H1 (cell line): ENCODE data around the gene NEU4. TPM values are rescaled to one million over a fixed set of nuclear protein-coding genes. Genes with fewer than 3 reads are reported as not detected.

ENCODE experiments used
- CTCF ChIA-PET: fragments of 300-600 bp; sonication (Branson Sonifier 250); formaldehyde crosslinking; loops from one replicate; lab custom pipeline; 2021; ENCODE audit not compliant: partially characterized antibody; lab: Charles Lee
- POLR2A ChIA-PET: fragments of 300-600 bp; sonication (Branson Sonifier 250); formaldehyde crosslinking; loops from one replicate; lab custom pipeline; 2021; ENCODE audit warnings: inconsistent platforms; ENCODE audit not compliant: partially characterized antibody; lab: Charles Lee
- DNase-seq, 2 experiments: peaks; one replicate each; pipeline versions ENCODE4 v3.0.0 to v3.0.0-alpha.2; 2010 to 2022; ENCODE audit warnings: low spot score in 2 of 2, low read depth in 1 of 2, mixed read lengths in 1 of 2
- FAIRE-seq: peaks from 2 replicates; lab custom pipeline; 2011; peaks lifted over from hg19 to GRCh38; lab: Jason Lieb, UNC
- H2AFZ ChIP-seq: 2 replicates; pipeline ENCODE4 v1.8.1; 2012; ENCODE audit warnings: low read length, inconsistent platforms
- H2AK5ac ChIP-seq: 2 replicates; pipeline ENCODE4 v1.6.1; 2013; ENCODE audit warnings: low read depth, low read length
- H2BK120ac ChIP-seq: replicated peaks from 2 replicates; pipeline ENCODE3; 2013; ENCODE audit warnings: low read depth, low read length, inconsistent platforms
- H2BK12ac ChIP-seq: 2 replicates; pipeline ENCODE4 v1.6.1; 2013; ENCODE audit warnings: low read depth, low read length
- H2BK15ac ChIP-seq: 2 replicates; pipeline ENCODE4 v1.6.1; 2013; ENCODE audit warnings: low read length
- H2BK20ac ChIP-seq: 2 replicates; pipeline ENCODE4 v1.6.1; 2013; ENCODE audit warnings: low read length
- H2BK5ac ChIP-seq: 2 replicates; pipeline ENCODE4 v1.6.1; 2013; ENCODE audit warnings: low read depth, low read length
- H3K14ac ChIP-seq: 2 replicates; pipeline ENCODE4 v1.6.1; 2013; ENCODE audit warnings: inconsistent platforms; ENCODE audit not compliant: insufficient read length
- H3K18ac ChIP-seq: 2 replicates; pipeline ENCODE4 v1.6.1; 2013; ENCODE audit warnings: low read length; ENCODE audit errors: extremely low read depth
- H3K23ac ChIP-seq: 2 replicates; pipeline ENCODE4 v1.6.1; 2013; ENCODE audit warnings: inconsistent platforms; ENCODE audit not compliant: insufficient read length
- H3K23me2 ChIP-seq: 2 replicates; pipeline ENCODE4 v1.6.1; 2013; ENCODE audit warnings: low read depth, low read length
- H3K27ac ChIP-seq: 2 replicates; pipeline ENCODE4 v1.6.1; 2011; ENCODE audit warnings: low read depth, low read length, inconsistent platforms
- H3K27me3 ChIP-seq, 4 experiments: replicated peaks in 1 of 4; 1 replicate in 1 of 4; 2 replicates in 3 of 4; pipeline versions ENCODE4 v1.6.1 to v1.8.1; 2011 to 2013; ENCODE audit warnings: low read length in 3 of 4, mild to moderate bottlenecking in 3 of 4, inconsistent platforms in 2 of 4, mixed read lengths in 2 of 4, moderate library complexity in 1 of 4; ENCODE audit not compliant: control insufficient read depth in 3 of 4, insufficient read depth in 3 of 4; ENCODE audit errors: extremely low read depth in 1 of 4
- H3K36me3 ChIP-seq, 4 experiments: 2 replicates each; pipeline versions ENCODE4 v1.6.1 to v1.8.1; 2011 to 2013; ENCODE audit warnings: mild to moderate bottlenecking in 4 of 4, low read length in 3 of 4, moderate library complexity in 2 of 4, control low read depth in 1 of 4, inconsistent platforms in 1 of 4; ENCODE audit not compliant: insufficient read depth in 4 of 4, control insufficient read depth in 2 of 4
- H3K4ac ChIP-seq: replicated peaks from 2 replicates; pipeline ENCODE3; 2013; ENCODE audit warnings: low read length, low read depth, mixed read lengths, inconsistent platforms; ENCODE audit not compliant: insufficient read length
- H3K4me1 ChIP-seq, 4 experiments: replicated peaks in 1 of 4; 1 replicate in 1 of 4; 2 replicates in 3 of 4; pipeline versions ENCODE4 v1.6.1 to v1.8.1; 2011 to 2013; ENCODE audit warnings: low read length in 3 of 4, inconsistent platforms in 2 of 4, mixed read lengths in 1 of 4; ENCODE audit not compliant: insufficient read depth in 4 of 4, control insufficient read depth in 3 of 4
- H3K4me2 ChIP-seq, 2 experiments: 2 replicates each; pipeline versions ENCODE4 v1.6.1 to v1.8.1; 2011 to 2013; ENCODE audit warnings: low read depth in 2 of 2, low read length in 2 of 2, control low read depth in 1 of 2, inconsistent platforms in 1 of 2, mild to moderate bottlenecking in 1 of 2; ENCODE audit not compliant: insufficient read depth in 1 of 2
- H3K4me3 ChIP-seq, 4 experiments: fragments of 200-600, 300-600 bp in 1 of 4; sonication (generic), shearing (Covaris generic), sonication (Bioruptor Twin) in 1 of 4; 2 replicates each; pipeline versions ENCODE4 v1.5.1 to v1.8.1; 2011 to 2016; ENCODE audit warnings: low read length in 4 of 4, low read depth in 3 of 4, control low read depth in 2 of 4, inconsistent platforms in 2 of 4, mild to moderate bottlenecking in 2 of 4, mixed read lengths in 1 of 4, moderate library complexity in 1 of 4; ENCODE audit not compliant: insufficient read depth in 2 of 4; ENCODE audit errors: extremely low read depth in 1 of 4
- H3K56ac ChIP-seq: replicated peaks from 2 replicates; pipeline ENCODE3; 2013; ENCODE audit warnings: low read depth, mild to moderate bottlenecking, mixed read lengths, low read length, inconsistent platforms; ENCODE audit not compliant: insufficient read length
- H3K79me1 ChIP-seq: 2 replicates; pipeline ENCODE4 v1.6.1; 2013; ENCODE audit warnings: low read depth, low read length, control low read depth
- H3K79me2 ChIP-seq, 2 experiments: 2 replicates each; pipeline versions ENCODE4 v1.6.1 to v1.8.1; 2012 to 2013; ENCODE audit warnings: low read length in 2 of 2, mild to moderate bottlenecking in 2 of 2, inconsistent platforms in 1 of 2; ENCODE audit not compliant: insufficient read depth in 2 of 2, control insufficient read depth in 1 of 2
- H3K9ac ChIP-seq, 4 experiments: replicated peaks in 1 of 4; 1 replicate in 1 of 4; 2 replicates in 3 of 4; pipeline versions ENCODE4 v1.6.1 to v1.8.1; 2011 to 2013; ENCODE audit warnings: low read depth in 3 of 4, low read length in 3 of 4, control low read depth in 2 of 4, mild to moderate bottlenecking in 2 of 4, moderate library complexity in 2 of 4, inconsistent platforms in 1 of 4; ENCODE audit errors: extremely low read depth in 1 of 4
- H3K9me3 ChIP-seq, 2 experiments: 2 replicates each; pipeline versions ENCODE4 v1.6.1 to v1.8.1; 2012 to 2013; ENCODE audit warnings: mild to moderate bottlenecking in 2 of 2, moderate library complexity in 2 of 2, control low read depth in 1 of 2, inconsistent platforms in 1 of 2, low read depth in 1 of 2, low read length in 1 of 2, mixed read lengths in 1 of 2; ENCODE audit not compliant: insufficient read depth in 2 of 2
- H4K20me1 ChIP-seq, 2 experiments: replicated peaks in 1 of 2; 2 replicates each; pipeline versions ENCODE3 to v1.8.1; 2011 to 2013; ENCODE audit warnings: inconsistent platforms in 2 of 2, low read length in 2 of 2, mild to moderate bottlenecking in 1 of 2; ENCODE audit not compliant: insufficient read depth in 2 of 2, control insufficient read depth in 1 of 2
- H4K5ac ChIP-seq: 2 replicates; pipeline ENCODE4 v1.6.1; 2013; ENCODE audit warnings: low read length, low read depth, mixed read lengths, inconsistent platforms; ENCODE audit not compliant: insufficient read length
- H4K8ac ChIP-seq: 2 replicates; pipeline ENCODE4 v1.8.0; 2013; ENCODE audit warnings: mild to moderate bottlenecking, moderate library complexity, low read length, inconsistent platforms; ENCODE audit not compliant: insufficient read depth; ENCODE audit errors: extremely low read depth
- H4K91ac ChIP-seq: replicated peaks from 2 replicates; pipeline ENCODE3; 2013; ENCODE audit warnings: low read length, mixed read lengths, inconsistent platforms; ENCODE audit not compliant: insufficient read length
- BACH1 ChIP-seq: IDR thresholded peaks from 2 replicates; pipeline ENCODE4 v1.6.1; 2012; ENCODE audit warnings: low read length, improper control_type of control experiment
- KDM1A ChIP-seq: fragments of 200-600, 300-600 bp; sonication (generic); IDR thresholded peaks from 2 replicates; pipeline ENCODE4 v1.7.1; 2016; ENCODE audit warnings: mild to moderate bottlenecking, low read length, borderline replicate concordance
- MAFK ChIP-seq: IDR thresholded peaks from 2 replicates; pipeline ENCODE4 v1.6.1; 2012; ENCODE audit warnings: low read depth, mild to moderate bottlenecking, improper control_type of control experiment, low read length
- WGBS, 2 experiments: shearing (Covaris generic) in 1 of 2; methylation state at CpG; one replicate each; pipeline versions ENCODE4 v1.1.6 to v1.1.7; 2013 to 2015; ENCODE audit warnings: low lambda C conversion rate in 2 of 2, mixed read lengths in 2 of 2, inconsistent platforms in 1 of 2, low coverage in 1 of 2, missing lambda C conversion rate in 1 of 2; ENCODE audit not compliant: insufficient replicate concordance in 2 of 2, insufficient coverage in 1 of 2, insufficient read length in 1 of 2; ENCODE audit errors: extremely low coverage in 1 of 2, missing lambda C conversion rate in 1 of 2; 5-methylcytosine and 5-hydroxymethylcytosine counted together
- polyA plus RNA-seq, 7 experiments: library from polyadenylated mRNA; depleted of rRNA in 3 of 7; stranded (reverse) in 5 of 7; unstranded in 2 of 7; fragments of >200 nt in 5 of 7; fragments of 200-250 nt in 2 of 7; gene quantifications; 1 replicate in 5 of 7; 2 replicates in 1 of 7; 4 replicates in 1 of 7; pipeline versions ENCODE4 v1.2.1 to v1.2.3, GENCODE V29; 2011 to 2013; ENCODE audit warnings: missing spikeins in 2 of 7, mixed read lengths in 2 of 7
- total RNA-seq: library from RNA; stranded (reverse); fragmentation: NEBNext Ultra II Directional; extraction: Animal tissue kit (Norgen Biotek cat#: 25700); gene quantifications from 2 replicates; pipeline ENCODE4 v1.2.1, GENCODE V29; 2021

The NEU4 gene
- total and polyA plus RNA-seq, 2 of the 8 experiments (the other 6 are each of a cell fraction or from before 2014, with no cell fraction given), result 0.32 to 0.50 TPM

GRCh38 chr2:241833101-241833663 lies 24.2 kb downstream of the NEU4 start:
- Histone ChIP-seq H3K23me2 (no peaks in the 10 kb centered on the region), H2AK5ac (no peak overlapping the region), H3K27ac (no peak overlapping the region), H3K23ac (no peak overlapping the region), H2BK20ac (no peak overlapping the region), H2BK120ac (no peak overlapping the region), H3K36me3 (no peaks in the 10 kb centered on the region), H3K14ac (no peak overlapping the region), H3K27me3 (no peaks in the 10 kb centered on the region), H3K9ac (no peak overlapping the region), H2BK12ac (no peak overlapping the region), H3K18ac (no peak overlapping the region), H4K5ac (no peak overlapping the region), H4K20me1 (no peaks in the 10 kb centered on the region), H3K56ac (no peak overlapping the region), H3K4me1 (no peaks in the 10 kb centered on the region), H2BK5ac (no peak overlapping the region), H3K4ac (no peak overlapping the region), H4K8ac (no peak overlapping the region), H4K91ac (no peak overlapping the region), H2BK15ac (no peak overlapping the region), H3K79me2 (no peaks in the 10 kb centered on the region), H3K4me3 (no peak overlapping the region), H3K4me2 (no peak overlapping the region), H2AFZ (no peak overlapping the region), H3K9me3 (no peaks in the 10 kb centered on the region), H3K79me1 (no peaks in the 10 kb centered on the region)
- CTCF ChIA-PET, result no interaction called here
- no peak for DNase-seq
- WGBS, 2 experiments, result 90% methylated on average over 13 of the region's 13 CpGs; no CpG with 5 or more reads in 1 of the 2 experiments
- TF ChIP-seq MAFK, result peak; percentile 72
- no peak for TF ChIP-seq KDM1A
- peak; percentile 59; the same call in 1 of the 2 replicates for TF ChIP-seq BACH1
- no peak for FAIRE-seq
- POLR2A ChIA-PET, result no interaction called here
